Activated CD4-positive, alpha-beta T cell treated with anti-CD3 and anti-CD28 coated beads for 48 hours (primary cell): Measurements from ENCODE around the gene ZBTB18.
"Not testable (repeated sequence)": the region's sequence is repeated elsewhere in the genome, so short reads cannot be mapped to it uniquely, and the experiment has no call there.

ENCODE experiments used
- DNase-seq: peaks from one replicate; pipeline ENCODE4 v3.0.0-alpha.2; 2020

The ZBTB18 gene

DNA sequence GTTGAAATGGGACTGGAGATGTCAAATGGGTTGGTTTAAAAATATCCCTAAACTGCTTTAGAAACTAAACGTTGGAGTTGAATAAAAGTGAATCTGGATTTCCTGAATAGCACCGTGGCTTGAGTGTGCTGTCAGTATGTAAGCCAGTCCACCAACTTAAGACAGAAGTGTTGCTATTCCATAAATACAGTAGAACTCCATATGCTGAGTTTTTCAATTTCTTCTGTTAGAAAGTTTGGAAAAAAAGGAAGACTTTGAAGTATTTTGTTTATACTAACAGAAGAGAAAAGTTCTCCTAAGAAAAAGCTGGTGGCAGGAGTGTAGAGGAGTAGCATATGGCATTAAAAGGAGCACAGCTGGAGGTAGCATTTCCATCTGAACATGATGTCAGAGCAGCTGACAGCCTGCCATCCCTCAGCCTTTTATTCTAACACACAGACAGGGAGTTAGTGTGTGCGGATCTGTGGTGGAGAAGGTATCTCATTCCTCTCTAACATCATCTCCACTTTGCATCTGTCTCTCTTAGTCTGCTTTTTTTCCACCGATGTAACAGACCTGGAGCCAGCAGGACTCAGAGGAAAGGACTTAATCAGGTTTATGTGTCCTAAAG is at the start of gene ZBTB18:
TSS of gene ZBTB18 (plus strand) at position 449 of the 610 bp plus-strand sequence. CDS start at position 598, 149 bp downstream.
- DNase-seq = no peak

DNA sequence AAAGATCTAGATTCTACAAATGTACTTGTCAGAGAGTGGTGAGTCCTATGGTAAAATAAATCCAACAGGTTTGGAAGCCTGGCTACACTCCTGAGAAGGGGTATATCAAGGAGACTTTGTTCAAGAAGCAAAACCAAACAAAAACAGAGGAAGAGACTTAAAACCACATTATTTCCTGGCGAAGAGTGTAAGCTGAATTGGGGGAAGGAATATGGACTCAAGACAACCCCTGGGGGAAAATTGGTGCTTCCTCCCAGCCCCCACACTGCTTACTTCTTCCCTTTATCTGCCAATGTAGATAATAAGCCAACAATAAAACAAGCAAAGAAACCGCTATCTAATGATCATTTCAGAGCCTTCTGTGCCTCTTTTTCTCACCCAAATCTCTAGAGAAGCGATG is 48.4 kb upstream of the ZBTB18 start:
- no peak for DNase-seq

DNA sequence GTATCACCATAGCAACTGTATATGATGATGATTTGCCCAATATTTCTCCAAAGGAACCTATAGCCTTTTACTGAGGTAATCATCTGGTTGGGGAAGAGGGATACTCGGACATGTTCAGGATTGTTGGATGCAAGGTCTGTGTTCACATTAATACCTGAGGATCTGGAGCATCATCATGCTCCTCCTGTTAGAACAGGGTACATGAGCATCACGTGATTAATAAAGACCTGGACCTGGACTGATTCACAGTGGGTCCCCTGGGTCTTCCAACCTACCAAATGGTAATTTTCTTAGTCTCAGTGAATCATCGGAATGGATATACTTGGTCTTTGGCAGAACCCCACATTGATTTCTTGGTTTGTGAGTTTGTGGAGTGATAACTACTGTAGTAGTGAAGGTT is 45.6 kb upstream of the ZBTB18 start:
- DNase-seq = no peak

DNA sequence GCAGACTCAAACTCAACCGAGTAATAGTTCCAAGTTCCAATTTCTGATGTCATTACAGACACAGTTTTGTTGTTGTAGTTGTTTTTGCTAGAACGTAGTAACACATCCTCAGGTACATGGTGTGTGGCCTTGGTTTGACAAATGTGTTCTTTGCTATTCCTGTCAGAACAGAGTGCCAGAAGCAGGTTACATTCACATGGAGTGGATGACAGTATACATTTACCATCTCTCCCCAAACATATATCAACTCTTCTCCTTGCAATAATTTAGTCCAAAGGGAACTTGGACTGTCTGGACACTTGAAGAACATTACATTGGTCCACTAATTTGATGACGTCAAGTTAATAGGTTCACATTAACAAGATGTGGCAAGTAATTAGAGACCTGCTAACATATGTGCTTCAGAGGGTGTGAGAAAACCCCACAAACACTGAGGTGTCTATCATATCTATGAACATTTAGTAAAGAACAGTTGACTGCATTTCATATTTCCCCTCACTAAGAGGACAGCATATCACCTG is 44.6 kb upstream of the ZBTB18 start:
- no peak for DNase-seq

DNA sequence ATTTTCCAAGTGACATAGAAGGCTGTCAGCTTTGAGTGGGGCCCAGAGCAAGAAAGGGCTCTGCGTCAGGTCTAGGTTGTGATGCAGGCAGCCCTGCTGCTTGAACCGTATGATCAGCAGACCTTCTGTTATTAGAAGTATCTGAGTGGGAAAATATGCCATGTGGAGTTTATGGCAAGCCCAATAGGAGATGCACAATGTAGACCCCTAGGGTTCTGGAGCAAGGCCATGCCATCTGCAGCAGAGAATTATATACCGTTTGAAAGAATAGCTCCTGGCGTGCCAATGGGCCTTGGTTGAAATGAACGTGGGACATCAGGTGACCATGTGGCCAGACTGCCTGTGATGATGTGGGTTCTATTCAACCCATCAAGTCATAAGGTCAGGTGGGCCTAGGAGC is 44.1 kb upstream of the ZBTB18 start:
- DNase-seq = no peak

DNA sequence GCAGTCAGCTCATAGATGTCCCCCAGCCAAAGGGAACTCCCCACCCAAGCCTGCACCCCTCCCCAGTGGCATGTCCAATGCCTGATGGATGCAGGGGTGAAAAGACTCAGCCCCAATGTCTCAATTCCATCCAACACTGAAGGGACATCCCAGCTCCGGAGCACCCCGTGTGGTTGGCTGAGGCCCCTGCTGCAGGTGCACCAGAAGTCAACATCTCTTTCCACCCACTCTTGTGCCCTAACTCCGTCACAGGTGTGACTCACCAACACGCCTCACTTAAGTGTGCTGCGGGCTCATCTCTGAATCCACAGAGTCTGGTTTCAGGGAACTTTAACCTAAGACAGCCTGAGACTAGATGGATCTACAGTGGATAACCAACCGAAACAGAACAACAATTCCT is 40.9 kb upstream of the ZBTB18 start:
- peak; percentile 73 for DNase-seq

DNA sequence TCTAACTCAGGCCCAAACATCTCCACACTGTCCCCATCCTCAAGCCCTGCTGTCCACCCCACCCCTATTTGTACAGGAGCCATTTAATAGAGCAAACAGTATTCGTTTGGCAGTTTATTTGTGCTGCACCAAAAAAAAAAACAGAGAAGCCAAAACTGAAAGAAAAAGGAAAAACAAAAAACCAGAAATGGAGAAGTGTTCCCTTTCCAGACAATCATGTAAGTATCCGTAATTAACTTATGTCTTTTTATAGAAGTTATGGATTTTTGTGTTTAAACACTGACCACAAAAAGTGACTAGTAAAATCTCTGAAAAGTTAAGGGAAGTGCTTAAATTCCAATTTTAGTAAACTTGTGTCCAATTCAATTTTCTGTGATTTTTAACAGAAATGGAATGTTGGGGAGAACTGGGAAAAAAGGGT is 40.4 kb upstream of the ZBTB18 start:
- DNase-seq = no peak

DNA sequence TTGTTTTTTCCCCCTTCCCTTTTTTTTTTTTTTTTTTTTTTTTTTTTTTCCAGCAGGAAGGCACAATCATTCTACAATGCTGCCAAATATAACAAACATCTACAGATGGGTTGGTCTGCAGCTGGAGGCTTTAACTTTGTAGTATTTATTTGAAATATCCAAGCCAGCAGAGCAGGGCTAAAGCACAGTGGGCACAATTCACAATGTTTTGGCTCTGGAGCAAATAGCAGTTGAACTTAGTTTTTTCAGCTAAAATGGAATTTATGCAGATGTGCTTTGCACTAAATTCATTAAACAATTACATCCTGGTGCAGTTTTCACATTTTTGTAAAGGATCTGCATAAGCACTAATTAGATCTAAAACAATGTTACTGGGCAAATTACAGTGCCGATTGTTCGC is 39.8 kb upstream of the ZBTB18 start:
- no peak for DNase-seq

DNA sequence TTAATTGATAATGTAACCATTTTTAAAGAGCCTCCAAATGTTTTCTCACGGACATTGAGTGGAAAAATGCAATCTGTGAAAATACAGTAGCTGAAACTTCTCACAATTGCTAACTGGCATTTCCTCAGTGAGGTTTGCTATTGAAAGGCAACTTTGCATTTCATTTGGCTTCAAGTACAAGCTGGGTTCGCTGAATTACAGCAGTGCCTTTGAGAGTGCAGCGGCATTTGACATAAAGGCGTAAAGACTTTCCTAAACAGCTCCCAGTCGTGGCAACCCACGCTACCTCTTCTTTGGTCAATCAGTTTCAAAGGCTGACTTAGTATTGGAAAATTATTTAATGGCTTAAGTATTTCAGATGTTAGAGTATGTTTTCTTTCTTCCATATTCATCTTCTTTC is 39.3 kb upstream of the ZBTB18 start:
- DNase-seq = no peak

DNA sequence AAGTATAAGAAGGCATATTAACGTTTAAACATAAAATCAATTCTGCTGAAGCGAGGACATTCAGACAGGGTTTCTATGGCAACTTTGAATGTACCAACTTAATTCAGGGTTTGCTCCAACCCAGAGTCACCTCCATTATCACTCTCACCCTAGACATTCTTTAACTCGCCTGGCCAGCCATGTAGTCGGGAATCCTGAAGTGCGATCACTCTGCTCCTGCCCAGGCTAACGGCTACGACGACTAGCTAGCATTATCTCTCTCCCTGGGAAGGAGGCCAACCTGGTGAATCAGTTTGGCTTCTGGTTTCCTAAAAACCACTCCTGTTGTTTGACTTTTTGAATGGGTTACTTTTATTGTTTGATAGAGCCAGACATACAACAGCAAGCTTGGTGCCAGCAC is 38.9 kb upstream of the ZBTB18 start:
- no peak for DNase-seq

DNA sequence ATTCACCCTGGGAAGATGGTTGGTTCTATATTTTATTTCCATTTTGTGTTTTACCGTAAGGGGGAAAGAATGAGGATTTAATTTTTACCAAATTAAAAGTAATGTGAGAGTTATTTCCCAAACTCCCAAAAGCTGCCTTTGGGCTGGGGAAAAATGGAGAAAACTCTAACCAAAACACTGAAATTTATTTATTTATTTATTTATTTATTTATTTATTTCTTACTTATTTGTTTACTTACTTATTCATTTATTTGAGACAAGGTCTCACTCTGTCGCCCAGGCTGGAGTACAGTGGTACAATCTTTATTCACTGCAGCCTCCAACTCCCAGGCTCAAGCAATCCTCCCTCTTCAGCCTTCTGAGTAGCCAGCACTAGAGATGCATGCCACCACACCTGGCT is 38.0 kb upstream of the ZBTB18 start:
- no peak for DNase-seq

DNA sequence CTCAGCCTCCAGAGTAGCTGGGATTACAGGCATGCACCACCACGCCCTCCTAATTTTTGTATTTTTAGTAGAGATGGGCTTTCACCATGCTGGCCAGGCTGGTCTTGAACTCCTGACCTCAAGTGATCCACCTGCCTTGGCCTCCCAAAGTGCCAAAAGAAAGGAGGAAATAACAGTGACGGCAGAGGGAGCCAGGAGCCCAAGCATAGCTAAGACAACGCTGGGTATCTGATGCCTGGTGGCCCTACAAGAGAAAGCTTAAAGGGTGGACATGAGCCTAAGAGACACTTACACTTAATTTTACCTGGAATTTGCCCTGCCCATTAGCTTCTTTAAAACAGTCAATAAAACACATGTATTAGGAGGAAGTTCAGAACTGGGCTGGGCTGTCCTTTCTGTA is 36.2 kb upstream of the ZBTB18 start:
- DNase-seq = not testable (repeated sequence)

DNA sequence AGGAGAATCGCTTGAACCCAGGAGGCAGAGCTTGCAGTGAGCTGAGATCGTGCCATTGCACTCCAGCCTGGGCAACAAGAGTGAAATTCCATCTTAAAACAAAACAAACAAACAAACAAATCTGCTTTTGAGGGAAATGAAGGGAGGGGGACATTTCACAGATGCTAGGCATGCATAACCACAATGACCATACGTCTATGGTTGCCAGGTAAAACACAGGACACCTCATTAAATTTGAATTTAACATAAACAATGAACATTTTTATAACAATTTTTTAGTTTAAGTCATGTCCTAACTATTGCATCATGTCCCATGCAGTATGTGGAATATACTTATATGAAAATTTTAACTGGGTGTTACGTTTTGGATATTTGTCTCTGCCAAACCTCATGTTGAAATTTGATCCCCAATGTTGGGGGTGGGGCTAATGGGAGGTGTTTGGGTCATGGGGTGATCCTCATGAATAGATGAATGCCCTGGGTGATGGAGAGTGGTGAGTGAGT is 31.0 kb upstream of the ZBTB18 start:
- DNase-seq = no peak

DNA sequence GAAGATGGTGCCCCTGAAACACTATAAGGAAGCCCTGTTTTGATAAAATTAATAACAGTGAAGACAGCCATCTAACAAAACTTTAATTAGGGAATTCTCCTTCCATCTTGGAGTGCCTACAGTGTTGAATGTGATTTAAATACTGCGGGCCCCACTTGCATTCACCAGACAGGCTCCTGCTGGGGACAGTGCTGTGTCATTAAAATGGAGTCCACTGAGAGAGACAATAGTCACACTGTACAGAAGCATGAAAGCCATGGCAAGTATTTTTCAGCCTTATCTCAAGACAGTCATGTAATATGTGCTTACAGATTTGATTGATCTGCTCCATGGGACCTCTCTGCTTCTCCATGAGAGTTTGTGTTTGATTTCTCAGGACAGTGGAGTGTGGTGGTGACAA is 29.7 kb upstream of the ZBTB18 start:
- DNase-seq = no peak

DNA sequence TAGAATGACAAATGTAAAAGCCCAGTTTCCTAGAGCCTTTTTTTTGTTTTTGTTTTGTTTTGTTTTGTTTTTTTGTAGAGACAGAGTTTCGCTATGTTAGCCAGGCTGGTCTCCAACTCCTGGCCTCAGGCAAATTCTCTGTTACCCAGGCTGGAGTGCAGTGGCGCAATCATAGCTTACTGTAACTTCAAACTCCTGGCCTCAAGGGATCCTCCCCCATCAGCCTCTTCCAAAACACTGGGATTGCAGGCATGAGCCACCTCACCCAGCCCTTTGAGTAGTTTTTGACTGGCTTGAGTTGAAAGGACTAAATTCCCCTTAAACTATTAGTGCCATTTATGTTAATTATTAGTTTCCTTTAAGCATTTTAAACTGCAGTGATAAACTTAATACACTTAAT is 28.8 kb upstream of the ZBTB18 start:
- no peak for DNase-seq

DNA sequence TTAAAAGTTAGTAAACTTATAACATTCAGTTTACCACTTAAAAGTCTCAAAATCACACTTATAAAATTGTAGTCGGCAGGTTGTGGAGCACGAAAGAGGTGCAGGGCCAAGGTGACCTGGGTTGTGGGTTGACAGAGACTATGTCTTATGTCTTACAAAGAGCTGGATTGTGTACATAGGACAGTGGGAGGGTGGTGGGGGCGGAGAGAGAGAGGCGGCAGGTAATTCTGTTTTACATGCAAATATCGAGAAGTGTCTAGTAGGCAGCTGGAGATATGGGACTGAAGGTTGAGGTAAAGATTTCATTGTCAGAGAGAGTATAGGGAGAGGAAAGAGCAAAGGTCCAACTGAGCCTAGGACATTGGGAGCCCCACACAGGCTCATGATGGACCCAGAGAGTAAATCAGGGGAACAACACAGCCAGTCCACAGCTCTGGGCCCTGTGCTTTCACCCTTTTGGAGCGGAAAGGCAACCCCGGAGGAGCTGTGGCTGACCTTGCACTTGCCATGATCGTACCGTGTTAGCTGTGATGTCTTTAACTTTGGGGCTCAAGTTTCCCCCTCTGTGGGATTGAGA is 28.1 kb upstream of the ZBTB18 start:
- DNase-seq = no peak

DNA sequence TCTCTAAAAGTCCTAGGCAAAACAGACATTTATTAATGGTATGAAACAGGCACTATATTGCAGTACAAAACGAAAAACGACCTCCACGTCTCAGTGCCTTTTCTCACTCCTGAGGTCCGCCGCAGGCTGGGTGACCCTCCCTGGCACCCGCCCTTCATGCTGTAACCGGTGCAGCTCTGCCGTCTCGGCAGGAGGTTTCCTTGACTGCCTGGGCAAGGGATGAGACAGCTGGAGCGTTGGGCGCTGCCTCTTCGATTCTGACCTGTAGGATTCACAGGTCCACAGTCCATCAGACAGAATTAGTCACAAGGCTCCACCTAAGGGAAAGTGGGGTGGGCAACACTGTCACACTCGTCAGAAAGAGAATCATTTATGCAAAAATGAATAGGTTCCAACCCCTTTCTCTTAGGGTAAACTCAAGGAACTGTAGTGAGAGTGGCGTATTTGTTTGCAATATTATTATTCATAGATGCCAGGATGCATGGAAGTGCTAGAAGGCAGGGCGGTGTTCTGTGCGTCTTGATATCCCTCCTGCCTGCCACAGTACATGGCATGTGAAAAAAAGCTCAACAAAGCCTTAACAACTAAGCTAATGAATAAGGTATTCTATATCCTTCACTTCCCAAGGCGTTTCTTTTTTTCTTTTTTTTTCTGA is 23.5 kb upstream of the ZBTB18 start:
- no peak for DNase-seq

DNA sequence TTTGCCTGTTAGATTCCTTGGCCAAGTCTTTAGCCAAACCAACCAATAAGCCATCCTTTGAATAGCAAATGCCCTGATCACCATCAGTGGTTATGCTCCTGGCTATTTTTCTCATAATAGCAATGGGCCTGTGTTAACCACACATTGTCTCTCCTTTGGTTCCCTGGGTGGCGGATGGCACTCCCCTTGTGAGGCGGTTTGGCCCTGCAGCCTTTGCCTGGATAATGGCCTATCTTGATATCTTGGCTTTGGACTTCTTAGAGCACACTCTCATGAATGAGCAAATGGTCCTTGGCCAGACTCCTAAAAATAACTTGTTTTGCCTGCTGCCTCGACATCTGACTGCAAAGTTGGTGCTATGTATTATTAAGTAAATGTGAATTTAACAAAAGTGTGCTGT is 22.4 kb upstream of the ZBTB18 start:
- no peak for DNase-seq

DNA sequence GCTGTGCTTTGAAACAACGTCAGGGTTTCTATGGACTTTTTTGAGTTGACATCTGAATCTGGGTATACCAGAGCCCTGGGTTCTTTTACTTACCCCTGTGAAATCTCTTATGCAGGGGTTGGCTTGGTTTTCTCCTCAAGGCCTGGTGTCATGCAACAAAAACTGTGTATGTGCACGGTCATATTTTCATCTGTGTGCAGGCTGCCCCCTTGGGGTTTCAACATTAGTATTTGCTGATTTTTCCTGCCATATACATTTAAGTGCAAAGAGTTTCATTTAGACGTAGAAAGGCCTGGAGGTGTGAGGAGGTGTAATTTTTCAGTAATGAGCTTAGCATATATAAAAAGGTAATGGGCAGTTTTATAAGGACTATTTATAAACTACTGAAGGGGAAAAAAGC is 22.0 kb upstream of the ZBTB18 start:
- DNase-seq = no peak

DNA sequence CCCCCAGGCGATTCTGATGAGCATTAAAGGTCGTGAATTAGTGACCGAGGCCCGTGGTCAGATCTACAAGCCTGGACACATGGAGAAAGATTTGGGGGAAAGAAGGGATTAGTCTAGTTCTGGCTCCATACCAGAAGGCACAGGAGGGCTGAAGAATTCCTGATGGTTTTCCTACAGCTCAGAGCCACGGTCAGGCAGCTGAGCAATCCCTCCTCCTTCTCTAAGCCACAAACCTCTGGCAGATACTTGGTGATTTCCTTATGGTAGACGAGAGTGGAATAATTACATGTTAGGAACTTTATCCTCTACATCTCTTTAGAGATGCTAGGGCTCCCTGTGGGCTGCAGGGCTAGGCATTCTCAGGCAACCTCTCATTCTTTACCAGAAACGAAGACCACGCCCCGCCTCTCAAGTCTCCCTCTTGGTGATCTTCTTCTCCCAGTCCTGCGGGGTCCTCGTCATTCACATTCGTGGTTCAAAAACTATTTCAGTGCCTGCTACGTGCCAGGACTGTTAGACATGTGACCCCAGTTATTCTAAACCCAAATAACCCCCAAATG is 20.5 kb upstream of the ZBTB18 start:
- DNase-seq = no peak

DNA sequence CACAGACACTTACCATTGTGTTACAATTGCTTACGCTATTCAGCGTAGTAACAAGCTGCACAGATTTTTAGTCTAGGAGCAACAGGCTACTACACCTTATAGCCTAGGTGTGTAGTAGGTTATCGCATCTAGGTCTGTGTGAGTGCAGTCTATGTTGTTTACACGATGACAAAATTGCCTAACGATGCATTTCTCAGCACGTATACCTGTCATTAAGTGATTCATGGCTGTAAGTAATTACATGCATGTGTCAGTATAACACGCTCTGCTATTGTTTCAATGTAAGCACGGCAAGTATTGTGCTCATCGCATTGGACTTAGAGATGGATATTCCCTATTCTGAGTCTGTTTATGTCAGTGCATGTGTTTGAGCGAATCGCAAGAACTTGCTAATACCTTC is 15.7 kb upstream of the ZBTB18 start:
- no peak for DNase-seq

DNA sequence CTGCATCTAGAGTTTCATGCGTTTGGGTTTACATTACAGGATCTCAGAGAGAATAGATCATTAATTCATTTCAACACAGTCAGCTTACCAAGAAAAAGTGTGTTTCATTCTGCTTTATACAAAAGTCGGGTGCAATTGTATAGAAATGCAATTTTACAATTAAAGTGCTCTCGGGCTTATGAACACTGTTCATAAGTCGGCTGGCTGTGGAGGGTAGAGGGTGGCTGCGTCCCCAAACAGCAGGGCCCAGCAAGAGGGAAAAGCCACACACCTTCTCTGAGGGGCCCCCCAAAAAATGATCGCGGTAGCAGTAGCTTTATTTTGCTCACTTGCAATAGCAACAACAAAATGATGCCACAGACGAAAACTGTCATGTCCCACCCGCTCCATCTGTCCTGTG is 13.8 kb upstream of the ZBTB18 start:
- no peak for DNase-seq

DNA sequence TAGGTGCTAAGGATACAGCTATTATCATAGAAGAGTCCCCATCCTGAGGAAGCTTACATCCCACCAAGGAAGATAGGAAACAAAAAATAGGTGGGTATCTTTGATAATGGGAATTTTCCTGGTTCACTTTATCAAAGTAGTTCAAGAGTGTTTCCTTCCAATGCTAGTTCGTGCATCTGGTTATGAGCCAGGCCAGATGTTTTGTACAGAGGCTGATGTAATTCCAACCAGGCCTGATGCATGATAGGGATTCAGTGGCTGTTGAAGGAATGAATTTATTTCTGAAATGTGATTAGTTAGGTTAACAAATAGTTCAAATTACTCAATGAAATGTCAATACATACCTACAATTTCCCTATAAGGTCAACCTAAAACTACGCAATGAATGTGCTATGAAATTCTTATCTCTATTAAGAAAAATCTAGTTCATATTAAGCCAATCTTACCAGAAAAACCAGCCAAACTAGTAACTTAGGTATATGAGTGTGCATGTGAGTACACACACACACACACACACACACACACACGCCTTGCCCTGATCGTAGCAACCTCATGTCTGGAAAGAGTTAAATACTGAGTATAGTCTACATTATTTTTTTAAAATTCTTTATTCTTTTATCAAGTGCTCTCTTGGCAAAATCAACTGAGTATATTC is 9.5 kb upstream of the ZBTB18 start:
- no peak for DNase-seq
